ENCODE measurements around the gene SLC23A1.

Gene SLC23A1

GRCh38 chr5:139406963-139407362 is 23.9 kb upstream of the SLC23A1 start:
- no peak for DNase-seq (ENCODE audit: low spot score)

GRCh38 chr5:139404484-139404840 is 21.4 kb upstream of the SLC23A1 start:
- no peak for DNase-seq (ENCODE audit: low spot score)

- peak; percentile 97 for DNase-seq (ENCODE audit: low spot score)
Measured at GRCh38 chr5:139403787-139404483, 20.8 kb upstream of the SLC23A1 start, which contains the start of gene SPATA24. Gene SPATA24, minus strand, starts transcription at chr5:139404089. Its CDS starts 29 bp downstream, at chr5:139404060.

GRCh38 chr5:139403418-139403786 is 20.3 kb upstream of the SLC23A1 start:
- no peak for DNase-seq (ENCODE audit: low spot score)

- peak; percentile 58 for DNase-seq (ENCODE audit: low spot score)
Measured at GRCh38 chr5:139402561-139403158, 19.6 kb upstream of the SLC23A1 start.

GRCh38 chr5:139401546-139401945 is 18.4 kb upstream of the SLC23A1 start:
- no peak for DNase-seq (ENCODE audit: low spot score)

- no peak for DNase-seq (ENCODE audit: low spot score)
Measured at GRCh38 chr5:139399501-139400121, 16.5 kb upstream of the SLC23A1 start.

- DNase-seq (ENCODE audit: low spot score) = no peak
Measured at GRCh38 chr5:139397921-139398320, 14.8 kb upstream of the SLC23A1 start.

- no peak for DNase-seq (ENCODE audit: low spot score)
Measured at GRCh38 chr5:139396691-139397090, 13.6 kb upstream of the SLC23A1 start.

- peak; percentile 98 for DNase-seq (ENCODE audit: low spot score)
Measured at GRCh38 chr5:139395844-139396640, 12.9 kb upstream of the SLC23A1 start.

- no peak for DNase-seq (ENCODE audit: low spot score)
Measured at GRCh38 chr5:139394654-139395566, 11.8 kb upstream of the SLC23A1 start, which contains the start of gene PROB1. Gene PROB1, minus strand, starts transcription at chr5:139395104. Its CDS starts 23 bp downstream, at chr5:139395081.

- DNase-seq (ENCODE audit: low spot score) = no peak
Measured at GRCh38 chr5:139394123-139394653, 11.1 kb upstream of the SLC23A1 start.

- no peak for DNase-seq (ENCODE audit: low spot score)
Measured at GRCh38 chr5:139393497-139394122, 10.5 kb upstream of the SLC23A1 start.

GRCh38 chr5:139392678-139393496 is 9.8 kb upstream of the SLC23A1 start:
- peak; percentile 83 for DNase-seq (ENCODE audit: low spot score)

- peak; percentile 44 for DNase-seq (ENCODE audit: low spot score)
Measured at GRCh38 chr5:139392324-139392677, 9.2 kb upstream of the SLC23A1 start.

GRCh38 chr5:139391570-139392323 is 8.7 kb upstream of the SLC23A1 start:
- DNase-seq (ENCODE audit: low spot score) = peak; percentile 90

- no peak for DNase-seq (ENCODE audit: low spot score)
Measured at GRCh38 chr5:139390639-139391569, 7.8 kb upstream of the SLC23A1 start.

All from SW480 (cell line).